ENCODE results near the gene CBR3.

CBR3 gene

GRCh38 chr21:36156815-36157670 lies 22.2 kb downstream of the CBR3 start, which contains the start of gene DOP1B:
Gene DOP1B (plus strand): TSS chr21:36156824. CDS start chr21:36164734, 7,910 bp downstream.
- Mint-ChIP-seq H3K9me3 (no peaks in the 10 kb centered on the region), H3K4me1 (peaks cover 20% of the 10 kb centered on the region), H3K36me3 (ENCODE audit: low read depth) (peaks cover 3% of the 10 kb centered on the region), H3K4me3 (peak within 1 kb of the TSS; percentile 77), H3K27ac (no peak within 1 kb of the TSS), H3K27me3 (no peaks in the 10 kb centered on the region)
- DNase-seq (peak; percentile 48), ATAC-seq (peak; percentile 17)

GRCh38 chr21:36159356-36159921 lies 24.6 kb downstream of the CBR3 start:
- peaks cover 6% of the 10 kb centered on the region for H3K36me3 Mint-ChIP-seq (ENCODE audit: low read depth)
- peaks cover 24% of the 10 kb centered on the region for H3K4me1 Mint-ChIP-seq
- no peaks in the 10 kb centered on the region for H3K27me3 Mint-ChIP-seq
- H3K4me3 Mint-ChIP-seq, result no peak overlapping the region
- no peak overlapping the region for H3K27ac Mint-ChIP-seq
- DNase-seq (no peak), ATAC-seq (no peak)
- H3K9me3 Mint-ChIP-seq, result no peaks in the 10 kb centered on the region

DNA sequence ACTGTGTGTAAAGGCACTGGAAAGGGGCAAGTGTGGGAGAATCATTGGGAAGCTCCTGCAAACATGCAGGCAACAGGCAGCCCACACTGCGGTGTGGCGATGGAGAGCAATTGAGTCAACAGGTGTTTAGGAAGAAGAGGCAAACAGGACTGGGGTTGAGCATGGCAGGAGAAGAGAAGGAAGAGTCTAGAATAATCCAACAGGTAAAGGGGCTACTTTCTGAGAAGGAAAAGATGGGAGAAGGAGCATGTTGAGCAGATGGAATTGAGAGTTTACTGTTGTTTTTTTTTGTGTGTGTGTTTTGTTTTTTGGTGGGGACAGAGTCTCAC lies 25.9 kb downstream of the CBR3 start:
- DNase-seq (no peak), ATAC-seq (no peak)
- Mint-ChIP-seq H3K4me3 (no peak overlapping the region), H3K9me3 (no peaks in the 10 kb centered on the region), H3K36me3 (ENCODE audit: low read depth) (peaks cover 6% of the 10 kb centered on the region), H3K27me3 (no peaks in the 10 kb centered on the region), H3K4me1 (peaks cover 21% of the 10 kb centered on the region), H3K27ac (no peak overlapping the region)

GRCh38 chr21:36162631-36163030 lies 27.8 kb downstream of the CBR3 start:
- no peak overlapping the region for H3K27ac Mint-ChIP-seq
- H3K9me3 Mint-ChIP-seq, result no peaks in the 10 kb centered on the region
- H3K36me3 Mint-ChIP-seq (ENCODE audit: low read depth), result peaks cover 10% of the 10 kb centered on the region
- ATAC-seq (no peak), DNase-seq (no peak)
- H3K4me1 Mint-ChIP-seq, result peaks cover 17% of the 10 kb centered on the region
- no peaks in the 10 kb centered on the region for H3K27me3 Mint-ChIP-seq
- no peak overlapping the region for H3K4me3 Mint-ChIP-seq

DNA sequence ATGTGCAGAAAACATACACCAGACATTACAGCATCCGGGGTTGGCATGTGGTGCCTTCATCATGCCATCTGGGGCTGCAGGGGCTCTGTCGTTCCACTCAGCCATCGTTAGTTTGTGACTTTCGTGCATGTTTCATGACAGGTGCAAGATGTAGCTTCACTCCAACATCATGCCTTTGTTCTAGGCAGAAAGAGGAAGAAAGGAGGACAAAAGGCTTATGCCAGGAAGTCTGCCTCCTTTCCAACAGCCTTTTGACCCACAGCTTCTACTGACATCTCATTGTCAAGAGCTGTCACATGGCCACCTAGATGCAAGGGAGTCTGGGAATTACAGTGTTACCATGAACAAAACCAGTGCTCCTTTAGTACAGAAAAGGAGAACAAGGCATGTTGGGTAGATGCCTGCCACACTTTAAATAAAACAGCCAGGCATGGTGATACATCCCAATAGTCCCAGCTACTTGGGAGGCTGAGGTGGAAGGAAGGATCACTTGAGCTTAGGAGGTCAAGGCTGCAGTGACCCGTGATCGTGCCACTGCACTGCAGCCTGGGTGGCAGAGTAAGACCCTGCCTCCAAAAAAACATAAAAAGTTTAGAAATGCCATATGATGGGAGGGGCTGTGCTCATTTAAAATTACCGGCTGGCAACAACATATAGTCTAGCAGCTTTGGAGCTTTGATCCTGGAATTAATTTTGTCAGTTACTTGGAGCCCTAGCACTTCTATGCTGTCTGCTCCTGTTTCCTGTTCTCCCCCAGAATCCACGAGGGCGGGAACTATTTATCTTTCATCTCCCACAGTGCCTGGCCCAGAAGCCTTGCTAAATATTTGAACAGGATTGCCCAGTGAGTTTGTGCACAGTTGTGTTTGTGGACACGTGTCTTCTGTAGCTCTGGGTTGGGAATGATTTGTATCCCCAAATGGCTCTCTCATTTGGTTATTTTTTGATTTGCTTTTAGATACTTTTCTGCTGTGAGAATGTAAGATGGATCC lies 29.2 kb downstream of the CBR3 start:
- Mint-ChIP-seq H3K4me1 (peaks cover 11% of the 10 kb centered on the region), H3K4me3 (no peak overlapping the region), H3K36me3 (ENCODE audit: low read depth) (peaks cover 14% of the 10 kb centered on the region), H3K27ac (no peak overlapping the region), H3K9me3 (no peaks in the 10 kb centered on the region), H3K27me3 (no peaks in the 10 kb centered on the region)
- DNase-seq, result no peak
- no peak for ATAC-seq

- H3K4me1 Mint-ChIP-seq, result peaks cover 8% of the 10 kb centered on the region
- peaks cover 15% of the 10 kb centered on the region for H3K36me3 Mint-ChIP-seq (ENCODE audit: low read depth)
- H3K9me3 Mint-ChIP-seq, result no peaks in the 10 kb centered on the region
- H3K27me3 Mint-ChIP-seq, result no peaks in the 10 kb centered on the region
- no peak for DNase-seq
- ATAC-seq, result no peak
- H3K4me3 Mint-ChIP-seq, result no peak overlapping the region
- no peak overlapping the region for H3K27ac Mint-ChIP-seq
These were observed 30.5 kb downstream of the CBR3 start for GRCh38 chr21:36165356-36165755.

GRCh38 chr21:36166705-36167104 lies 31.8 kb downstream of the CBR3 start:
- H3K9me3 Mint-ChIP-seq, result no peaks in the 10 kb centered on the region
- no peaks in the 10 kb centered on the region for H3K27me3 Mint-ChIP-seq
- DNase-seq (no peak), ATAC-seq (no peak)
- peaks cover 17% of the 10 kb centered on the region for H3K36me3 Mint-ChIP-seq (ENCODE audit: low read depth)
- H3K27ac Mint-ChIP-seq, result no peak overlapping the region
- peaks cover 9% of the 10 kb centered on the region for H3K4me1 Mint-ChIP-seq
- H3K4me3 Mint-ChIP-seq, result no peak overlapping the region

GRCh38 chr21:36167541-36167940 lies 32.7 kb downstream of the CBR3 start:
- DNase-seq (no peak), ATAC-seq (no peak)
- peaks cover 19% of the 10 kb centered on the region for H3K36me3 Mint-ChIP-seq (ENCODE audit: low read depth)
- H3K27me3 Mint-ChIP-seq, result no peaks in the 10 kb centered on the region
- H3K9me3 Mint-ChIP-seq, result no peaks in the 10 kb centered on the region
- no peak overlapping the region for H3K4me3 Mint-ChIP-seq
- peaks cover 11% of the 10 kb centered on the region for H3K4me1 Mint-ChIP-seq
- no peak overlapping the region for H3K27ac Mint-ChIP-seq

GRCh38 chr21:36169470-36170128 lies 34.7 kb downstream of the CBR3 start:
- ATAC-seq, result no peak
- Mint-ChIP-seq H3K9me3 (no peaks in the 10 kb centered on the region), H3K4me3 (no peak overlapping the region), H3K36me3 (ENCODE audit: low read depth) (peaks cover 16% of the 10 kb centered on the region), H3K27ac (no peak overlapping the region), H3K27me3 (no peaks in the 10 kb centered on the region), H3K4me1 (peaks cover 11% of the 10 kb centered on the region)
- DNase-seq, result peak; percentile 10

- ATAC-seq, result no peak
- Mint-ChIP-seq H3K27me3 (no peaks in the 10 kb centered on the region), H3K9me3 (no peaks in the 10 kb centered on the region), H3K27ac (no peak overlapping the region), H3K36me3 (ENCODE audit: low read depth) (peaks cover 16% of the 10 kb centered on the region), H3K4me1 (peaks cover 15% of the 10 kb centered on the region), H3K4me3 (no peak overlapping the region)
- DNase-seq, result no peak
These were observed 35.9 kb downstream of the CBR3 start for GRCh38 chr21:36170823-36171222.

GRCh38 chr21:36171336-36171735 lies 36.5 kb downstream of the CBR3 start:
- H3K27me3 Mint-ChIP-seq, result no peaks in the 10 kb centered on the region
- no peak for ATAC-seq
- peaks cover 15% of the 10 kb centered on the region for H3K4me1 Mint-ChIP-seq
- no peaks in the 10 kb centered on the region for H3K9me3 Mint-ChIP-seq
- no peak for DNase-seq
- H3K27ac Mint-ChIP-seq, result no peak overlapping the region
- H3K4me3 Mint-ChIP-seq, result no peak overlapping the region
- H3K36me3 Mint-ChIP-seq (ENCODE audit: low read depth), result peaks cover 15% of the 10 kb centered on the region

GRCh38 chr21:36171741-36172331 lies 37.0 kb downstream of the CBR3 start:
- Mint-ChIP-seq H3K4me1 (peaks cover 15% of the 10 kb centered on the region), H3K36me3 (ENCODE audit: low read depth) (peaks cover 12% of the 10 kb centered on the region), H3K9me3 (no peaks in the 10 kb centered on the region), H3K27me3 (no peaks in the 10 kb centered on the region), H3K4me3 (no peak overlapping the region), H3K27ac (peak overlapping the region; percentile 16)
- no peak for ATAC-seq
- DNase-seq, result no peak

- Mint-ChIP-seq H3K4me1 (peaks cover 15% of the 10 kb centered on the region), H3K4me3 (no peak overlapping the region), H3K9me3 (no peaks in the 10 kb centered on the region), H3K36me3 (ENCODE audit: low read depth) (peaks cover 9% of the 10 kb centered on the region), H3K27me3 (no peaks in the 10 kb centered on the region), H3K27ac (peak overlapping the region; percentile 49)
- DNase-seq (no peak), ATAC-seq (no peak)
These were observed 39.9 kb downstream of the CBR3 start for GRCh38 chr21:36174780-36175179.
